GM12878 (cell line): ENCODE results near the gene C14orf119. TPM values are rescaled to one million over a fixed set of nuclear protein-coding genes. Genes with fewer than 3 reads are reported as not detected.

Experiments
- BACH1 ChIP-seq: fragments of 450-650 bp; IDR thresholded peaks from 2 replicates; pipeline ENCODE4 v1.6.1; 2017; ENCODE audit warnings: mild to moderate bottlenecking, borderline replicate concordance
- BHLHE40 ChIP-seq, 2 experiments: fragments of 450-650 bp in 1 of 2; IDR thresholded peaks; 2 replicates each; pipeline ENCODE4 v1.6.1; 2011 to 2017; ENCODE audit warnings: low read depth in 2 of 2, borderline replicate concordance in 1 of 2, improper control_type of control experiment in 1 of 2, low read length in 1 of 2, mild to moderate bottlenecking in 1 of 2
- BRCA1 ChIP-seq: IDR thresholded peaks from 2 replicates; pipeline ENCODE4 v1.6.1; 2011; ENCODE audit warnings: low read depth, low read length, improper control_type of control experiment
- E2F4 ChIP-seq: IDR thresholded peaks from 2 replicates; pipeline ENCODE4 v1.6.1; 2012; ENCODE audit warnings: low read depth, low read length, improper control_type of control experiment
- E4F1 ChIP-seq: fragments of 450-650 bp; IDR thresholded peaks from 2 replicates; pipeline ENCODE4 v1.6.1; 2018; ENCODE audit warnings: borderline replicate concordance, mild to moderate bottlenecking; ENCODE audit not compliant: partially characterized antibody
- HDAC6 ChIP-seq: fragments of 200-600 bp; sonication (generic); IDR thresholded peaks from one replicate; pipeline ENCODE4 v1.8.0; 2017; ENCODE audit warnings: antibody characterized with exemption; ENCODE audit not compliant: unreplicated experiment
- HDGF ChIP-seq: fragments of 450-650 bp; IDR thresholded peaks from 2 replicates; pipeline ENCODE4 v1.6.1; 2016; ENCODE audit warnings: antibody characterized with exemption
- JUNB ChIP-seq: IDR thresholded peaks from 2 replicates; pipeline ENCODE4 v1.6.1; 2016; ENCODE audit warnings: antibody characterized with exemption, mild to moderate bottlenecking
- KLF5 ChIP-seq: fragments of 450-650 bp; IDR thresholded peaks from 2 replicates; pipeline ENCODE4 v1.6.1; 2014; ENCODE audit warnings: mild to moderate bottlenecking; ENCODE audit not compliant: partially characterized antibody
- NFYA ChIP-seq: IDR thresholded peaks from 2 replicates; pipeline ENCODE4 v1.6.1; 2011; ENCODE audit warnings: low read depth, mild to moderate bottlenecking, low read length, improper control_type of control experiment, borderline replicate concordance
- NFYB ChIP-seq: IDR thresholded peaks from 2 replicates; pipeline ENCODE4 v1.6.1; 2011; ENCODE audit warnings: low read depth, mild to moderate bottlenecking, low read length, improper control_type of control experiment, moderate library complexity; ENCODE audit not compliant: insufficient read depth
- POU2F2 ChIP-seq: IDR thresholded peaks from 3 replicates; pipeline ENCODE4 v1.6.1; 2011; ENCODE audit warnings: low read depth, mild to moderate bottlenecking, low read length, borderline replicate concordance
- RFX5 ChIP-seq: IDR thresholded peaks from 2 replicates; pipeline ENCODE4 v1.6.1; 2011; ENCODE audit warnings: low read depth, low read length, improper control_type of control experiment
- SIN3A ChIP-seq: IDR thresholded peaks from 2 replicates; pipeline ENCODE4 v1.6.1; 2012; ENCODE audit warnings: low read depth, low read length, improper control_type of control experiment
- SMC3 ChIP-seq: IDR thresholded peaks from 2 replicates; pipeline ENCODE4 v1.6.1; 2011; ENCODE audit warnings: low read length, improper control_type of control experiment, borderline replicate concordance
- STAT1 ChIP-seq: fragments of 450-650 bp; conservative IDR thresholded peaks from 2 replicates; pipeline ENCODE4 v1.6.1; 2014; ENCODE audit warnings: antibody characterized with exemption, mild to moderate bottlenecking
- SUPT20H ChIP-seq: IDR thresholded peaks from 2 replicates; pipeline ENCODE4 v1.6.1; 2011; ENCODE audit warnings: low read depth, mild to moderate bottlenecking, low read length, moderate library complexity, borderline replicate concordance; ENCODE audit not compliant: control insufficient read depth
- ZNF207 ChIP-seq: fragments of 450-650 bp; IDR thresholded peaks from 2 replicates; pipeline ENCODE4 v1.6.1; 2014; ENCODE audit warnings: antibody characterized with exemption, mild to moderate bottlenecking, borderline replicate concordance
- ZNF592 ChIP-seq: fragments of 450-650 bp; IDR thresholded peaks from 2 replicates; pipeline ENCODE4 v1.6.1; 2017; ENCODE audit warnings: mild to moderate bottlenecking, moderate library complexity
- polyA plus RNA-seq, 11 experiments: library from polyadenylated mRNA; depleted of rRNA in 4 of 11; unstranded in 6 of 11; stranded (reverse) in 5 of 11; fragments of >200 nt; fragmentation: Nextera tagmentation in 4 of 11; fragmentation: Illumina TruSeq in 1 of 11; extraction: Ambion mirVana in 4 of 11; extraction: Trizol in 1 of 11; gene quantifications; 1 replicate in 1 of 11; 2 replicates in 10 of 11; pipeline versions ENCODE4 v1.2.1 to v1.2.3, GENCODE V29; 2011 to 2016; ENCODE audit warnings: inconsistent platforms in 2 of 11, missing spikeins in 2 of 11, low read depth in 1 of 11
- total RNA-seq, 4 experiments: library from RNA; depleted of rRNA in 3 of 4; stranded (reverse); fragments of >200 nt in 3 of 4; fragmentation: Illumina TruSeq in 1 of 4; extraction: Trizol in 1 of 4; gene quantifications; 2 replicates each; pipeline versions ENCODE4 v1.2.1 to v1.2.3, GENCODE V29; 2013 to 2021
- TF ChIP-seq, protein P1 (sequence below): IDR thresholded peaks from 2 replicates; pipeline ENCODE4 v1.6.1; 2011; ENCODE audit warnings: borderline replicate concordance, low read depth, mild to moderate bottlenecking, moderate library complexity, mixed read lengths, low read length; ENCODE audit not compliant: insufficient read depth; ENCODE audit errors: extremely low read length

C14orf119 gene
- total and polyA plus RNA-seq, 10 of the 15 experiments (the other 5 are each of a cell fraction or from before 2014, with no cell fraction given), result 32.3 to 228 (median 57.6) TPM

GRCh38 chr14:23120541-23121251 is 25.4 kb downstream of the C14orf119 start (continued):
- peak; percentile 84; the same call in 1 of the 2 replicates for TF ChIP-seq ZNF207
- TF ChIP-seq NFYA, result no peak
- no peak for TF ChIP-seq KLF5
- no peak for TF ChIP-seq E2F4
- TF ChIP-seq JUNB, result no peak
- TF ChIP-seq SIN3A, result no peak
- no peak for TF ChIP-seq SUPT20H
- TF ChIP-seq HDGF, result no peak
- no peak for TF ChIP-seq BRCA1
- peak; percentile 90; the same call in 1 of the 2 replicates for TF ChIP-seq STAT1
- TF ChIP-seq E4F1, result no peak
- 0 out of 4 replicates have a peak, but pooled peaks of 1 of the 2 experiments have one; percentile 16 for TF ChIP-seq BHLHE40 (IDR thresholded peaks at IDR 0.05; ENCODE audit: borderline replicate concordance in 1 of 2, low read depth in 2 of 2, low read length in 1 of 2)
- no peak for TF ChIP-seq BACH1
- TF ChIP-seq SMC3, result peak; percentile 99
- TF ChIP-seq ZNF592, result peak; percentile 88
- TF ChIP-seq HDAC6, result no peak
- TF ChIP-seq, protein P1, sequence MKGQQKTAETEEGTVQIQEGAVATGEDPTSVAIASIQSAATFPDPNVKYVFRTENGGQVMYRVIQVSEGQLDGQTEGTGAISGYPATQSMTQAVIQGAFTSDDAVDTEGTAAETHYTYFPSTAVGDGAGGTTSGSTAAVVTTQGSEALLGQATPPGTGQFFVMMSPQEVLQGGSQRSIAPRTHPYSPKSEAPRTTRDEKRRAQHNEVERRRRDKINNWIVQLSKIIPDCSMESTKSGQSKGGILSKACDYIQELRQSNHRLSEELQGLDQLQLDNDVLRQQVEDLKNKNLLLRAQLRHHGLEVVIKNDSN, result no peak
- peak; percentile 49; the same call in 1 of the 3 replicates for TF ChIP-seq POU2F2
- no peak for TF ChIP-seq NFYB
- 0 out of 2 replicates have a peak, but pooled peaks have one; percentile 23 for TF ChIP-seq RFX5
